ENCODE data around the gene ACAP2. TPM values are rescaled to one million over a fixed set of nuclear protein-coding genes. Genes with fewer than 3 reads are reported as not detected.

The ACAP2 gene
- total and polyA plus RNA-seq, 10 donors, result 11.2 to 127 (median 97.9) TPM

DNA sequence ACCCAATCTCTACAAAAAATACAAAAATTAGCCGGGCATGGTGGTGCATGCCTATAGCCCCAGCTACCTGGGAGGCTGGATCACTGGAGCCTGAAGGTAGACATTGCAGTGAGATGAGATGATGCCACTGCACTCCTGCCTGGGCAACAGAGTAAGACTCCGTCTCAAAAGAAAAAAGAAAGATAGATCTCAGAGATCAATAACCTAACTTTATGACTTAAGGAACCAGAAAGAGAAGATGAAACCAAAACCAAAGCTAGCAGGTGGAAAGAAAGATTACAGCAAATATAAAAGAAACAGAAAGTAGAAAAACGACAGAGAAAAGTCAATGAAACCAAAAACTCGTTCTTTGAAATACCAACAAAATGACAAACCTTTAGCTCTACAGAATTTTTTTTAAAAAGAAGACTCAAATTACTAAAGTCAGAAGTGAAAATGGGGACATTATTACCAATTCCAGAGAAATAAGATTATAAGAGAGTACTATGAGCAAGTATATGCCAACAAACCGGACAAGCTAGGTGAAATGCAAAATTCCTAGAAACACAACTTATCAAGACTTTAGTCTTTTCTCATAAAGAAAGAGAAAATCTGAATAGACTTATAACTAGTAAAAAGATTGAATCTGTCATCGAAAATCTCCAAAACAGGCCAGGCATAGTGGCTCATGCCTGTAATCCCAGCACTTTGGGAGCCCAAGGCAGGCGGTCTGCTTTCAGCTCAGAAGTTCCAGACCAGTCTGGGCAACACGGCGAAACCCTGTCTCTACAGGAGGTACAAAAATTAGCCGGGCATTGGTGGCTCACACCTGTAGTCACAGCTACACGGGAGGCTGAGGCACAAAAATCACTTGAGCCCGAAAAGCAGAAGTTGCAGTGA, 35.0 kb downstream of the ACAP2 start:
- 82 to 87% (median 84%) methylated on average over 12 of the region's 12 CpGs for WGBS, 5 donors
- TF ChIP-seq POLR2A (IDR thresholded peaks at IDR 0.05), result no peak
- TF ChIP-seq, protein P1, sequence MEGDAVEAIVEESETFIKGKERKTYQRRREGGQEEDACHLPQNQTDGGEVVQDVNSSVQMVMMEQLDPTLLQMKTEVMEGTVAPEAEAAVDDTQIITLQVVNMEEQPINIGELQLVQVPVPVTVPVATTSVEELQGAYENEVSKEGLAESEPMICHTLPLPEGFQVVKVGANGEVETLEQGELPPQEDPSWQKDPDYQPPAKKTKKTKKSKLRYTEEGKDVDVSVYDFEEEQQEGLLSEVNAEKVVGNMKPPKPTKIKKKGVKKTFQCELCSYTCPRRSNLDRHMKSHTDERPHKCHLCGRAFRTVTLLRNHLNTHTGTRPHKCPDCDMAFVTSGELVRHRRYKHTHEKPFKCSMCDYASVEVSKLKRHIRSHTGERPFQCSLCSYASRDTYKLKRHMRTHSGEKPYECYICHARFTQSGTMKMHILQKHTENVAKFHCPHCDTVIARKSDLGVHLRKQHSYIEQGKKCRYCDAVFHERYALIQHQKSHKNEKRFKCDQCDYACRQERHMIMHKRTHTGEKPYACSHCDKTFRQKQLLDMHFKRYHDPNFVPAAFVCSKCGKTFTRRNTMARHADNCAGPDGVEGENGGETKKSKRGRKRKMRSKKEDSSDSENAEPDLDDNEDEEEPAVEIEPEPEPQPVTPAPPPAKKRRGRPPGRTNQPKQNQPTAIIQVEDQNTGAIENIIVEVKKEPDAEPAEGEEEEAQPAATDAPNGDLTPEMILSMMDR (IDR thresholded peaks at IDR 0.05 in 8 of 11, conservative IDR thresholded peaks at IDR 0.05 in 3 of 11), result no peak
- TF ChIP-seq POLR2AphosphoS5 (IDR thresholded peaks at IDR 0.05), result no peak
- Histone ChIP-seq H3K36me3 (peaks cover 0 to 29% (median 0%) of the 10 kb centered on the region in 6 donors), H3K4me3 (no peak overlapping the region), H3K9me3 (peaks cover 0 to 13% (median 6%) of the 10 kb centered on the region in 8 donors), H3K27me3 (replicated peaks in 1 of 7) (no peaks in the 10 kb centered on the region), H3K27ac (peak overlapping the region in 1 of 8 donors; percentile 6), H3K4me1 (peaks cover 0 to 95% (median 54%) of the 10 kb centered on the region in 6 donors)
- DNase-seq, result no peak
- intact Hi-C loops (cut with DNase I; ENCODE audit: low total_unique reads), result no loop called here

- H3K9me3 ChIP-seq, result peaks cover 0 to 13% (median 6%) of the 10 kb centered on the region in 8 donors
- intact Hi-C loops (cut with DNase I; ENCODE audit: low total_unique reads), result no loop called here
- peaks cover 0 to 13% (median 0%) of the 10 kb centered on the region in 6 donors for H3K36me3 ChIP-seq
- WGBS, 5 donors, result 56 to 74% (median 69%) methylated on average over 2 of the region's 2 CpGs
- H3K4me3 ChIP-seq, result no peak overlapping the region
- TF ChIP-seq POLR2A (IDR thresholded peaks at IDR 0.05), result no peak
- TF ChIP-seq POLR2AphosphoS5 (IDR thresholded peaks at IDR 0.05), result no peak
- TF ChIP-seq, protein P1 (IDR thresholded peaks at IDR 0.05 in 8 of 11, conservative IDR thresholded peaks at IDR 0.05 in 3 of 11), result no peak
- H3K27ac ChIP-seq, result no peak overlapping the region
- no peak for DNase-seq
- H3K4me1 ChIP-seq, result peaks cover 6 to 99% (median 65%) of the 10 kb centered on the region in 6 donors
- no peaks in the 10 kb centered on the region for H3K27me3 ChIP-seq (replicated peaks in 1 of 7)
These were observed 37.2 kb downstream of the ACAP2 start for GRCh38 chr3:195405651-195406050.

- TF ChIP-seq POLR2AphosphoS5 (IDR thresholded peaks at IDR 0.05), result no peak
- TF ChIP-seq POLR2A (IDR thresholded peaks at IDR 0.05), result no peak
- TF ChIP-seq, protein P1 (IDR thresholded peaks at IDR 0.05 in 8 of 11, conservative IDR thresholded peaks at IDR 0.05 in 3 of 11), result no peak
- H3K27ac ChIP-seq, result peak overlapping the region in 1 of 8 donors; percentile 15
- no peaks in the 10 kb centered on the region for H3K27me3 ChIP-seq (replicated peaks in 1 of 7)
- H3K9me3 ChIP-seq, result peaks cover 0 to 13% (median 6%) of the 10 kb centered on the region in 8 donors
- DNase-seq, result no peak
- intact Hi-C loops (cut with DNase I; ENCODE audit: low total_unique reads), result no loop called here
- peaks cover 0 to 7% (median 0%) of the 10 kb centered on the region in 6 donors for H3K36me3 ChIP-seq
- 73 to 84% (median 78%) methylated on average over 4 of the region's 4 CpGs for WGBS, 5 donors
- peaks cover 6 to 99% (median 58%) of the 10 kb centered on the region in 6 donors for H3K4me1 ChIP-seq
- H3K4me3 ChIP-seq, result no peak overlapping the region
These were observed 38.9 kb downstream of the ACAP2 start for GRCh38 chr3:195403841-195404408.

DNA sequence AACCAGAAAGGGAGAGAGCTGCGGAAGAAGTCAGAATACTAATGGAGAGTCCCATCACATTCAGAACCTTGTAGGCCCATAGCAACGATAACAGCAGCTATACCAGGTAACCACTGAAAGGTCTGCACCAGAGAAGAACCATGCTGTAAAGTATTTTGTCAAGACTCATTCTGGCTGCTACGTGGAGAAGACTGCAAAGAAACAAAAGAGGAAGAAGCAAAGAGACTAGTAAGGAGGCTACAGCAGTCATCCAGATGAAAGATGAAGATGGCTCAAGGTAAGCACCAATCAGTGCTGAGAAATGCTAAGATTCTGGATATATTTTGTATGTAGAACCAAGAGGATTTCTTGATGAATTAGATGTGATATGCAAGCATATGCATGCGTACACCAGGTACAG, 39.6 kb downstream of the ACAP2 start:
- Histone ChIP-seq H3K36me3 (peaks cover 0 to 5% (median 0%) of the 10 kb centered on the region in 6 donors), H3K9me3 (peaks cover 0 to 10% (median 6%) of the 10 kb centered on the region in 8 donors), H3K4me1 (peaks cover 6 to 99% (median 56%) of the 10 kb centered on the region in 6 donors), H3K27ac (no peak overlapping the region), H3K4me3 (no peak overlapping the region), H3K27me3 (replicated peaks in 1 of 7) (no peaks in the 10 kb centered on the region)
- intact Hi-C loops (cut with DNase I; ENCODE audit: low total_unique reads), result no loop called here
- 80 to 89% (median 84%) methylated on average over 4 of the region's 4 CpGs for WGBS, 5 donors
- TF ChIP-seq, protein P1 (IDR thresholded peaks at IDR 0.05 in 8 of 11, conservative IDR thresholded peaks at IDR 0.05 in 3 of 11), result no peak
- TF ChIP-seq POLR2AphosphoS5 (IDR thresholded peaks at IDR 0.05) (no peak), POLR2A (IDR thresholded peaks at IDR 0.05) (no peak)
- DNase-seq, result no peak

All from spleen (tissue), 11 donors.